H54 (cell line): ENCODE data around the gene THBS2.
"Not testable (repeated sequence)": the region's sequence is repeated elsewhere in the genome, so short reads cannot be mapped to it uniquely, and the experiment has no call there.

Experiments
- DNase-seq: peaks from one replicate; pipeline ENCODE4 v3.0.0; 2011; ENCODE audit warnings: low spot score, mixed read lengths; ENCODE audit not compliant: insufficient read length
- FAIRE-seq: peaks from 3 replicates; lab custom pipeline; 2011; peaks lifted over from hg19 to GRCh38; lab: Jason Lieb, UNC
- POLR2A ChIP-seq: IDR thresholded peaks from 2 replicates; pipeline ENCODE4 v1.6.1; 2011; ENCODE audit warnings: low read depth, mild to moderate bottlenecking, low read length

THBS2 gene

DNA sequence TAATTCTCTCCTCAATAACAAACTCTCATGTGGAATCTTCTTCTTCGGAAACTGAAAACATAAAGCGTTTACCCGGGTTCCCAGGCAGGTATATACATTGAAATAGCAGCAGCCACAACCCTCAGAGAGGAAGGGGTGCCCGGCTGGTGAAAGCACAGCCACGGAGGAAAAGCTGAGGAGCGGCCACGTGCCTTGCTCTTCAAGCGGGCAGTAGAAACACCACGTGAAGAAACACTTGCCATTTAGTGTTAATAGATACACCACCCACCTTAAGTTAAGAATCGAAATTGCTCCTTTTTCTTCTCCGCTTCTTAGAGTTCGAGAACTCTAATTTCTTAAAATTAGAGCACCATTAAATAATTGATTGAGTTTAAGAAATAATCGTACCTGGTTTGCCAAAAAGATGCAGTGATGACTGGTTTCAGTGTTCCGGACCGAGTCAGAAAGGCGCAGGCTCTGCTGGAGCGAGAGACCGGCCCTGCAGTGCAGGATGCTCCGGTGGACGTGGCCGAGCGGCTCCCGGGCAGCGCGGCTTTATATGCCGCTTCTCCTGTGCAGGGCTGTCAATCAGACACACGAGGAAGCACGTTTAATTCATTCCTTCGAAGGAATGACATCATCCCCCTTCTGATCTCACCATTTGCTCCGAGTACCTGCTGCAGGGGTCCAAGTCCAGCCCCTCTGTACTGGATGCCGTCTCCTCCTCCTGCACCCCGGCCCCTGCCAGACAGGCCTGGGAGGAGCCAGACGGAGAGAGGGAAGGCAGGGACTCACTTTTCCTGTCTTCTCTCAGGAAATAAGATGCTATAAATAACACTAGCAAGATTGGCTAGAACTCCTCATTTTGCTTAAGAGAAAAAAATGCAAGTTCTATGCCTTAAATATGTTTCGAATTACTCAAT, at the start of gene THBS2:
THBS2 (minus strand) TSS at position 510 of the 902 bp plus-strand sequence. CDS start 3,062 bp downstream, outside the sequence.
- DNase-seq (no peak), FAIRE-seq (no peak)
- peak; percentile 56; the same call in 1 of the 2 replicates for TF ChIP-seq POLR2A

GRCh38 chr6:169302716-169303115, 49.1 kb upstream of the THBS2 start:
- DNase-seq (no peak), FAIRE-seq (no peak)
- TF ChIP-seq POLR2A = no peak

DNA sequence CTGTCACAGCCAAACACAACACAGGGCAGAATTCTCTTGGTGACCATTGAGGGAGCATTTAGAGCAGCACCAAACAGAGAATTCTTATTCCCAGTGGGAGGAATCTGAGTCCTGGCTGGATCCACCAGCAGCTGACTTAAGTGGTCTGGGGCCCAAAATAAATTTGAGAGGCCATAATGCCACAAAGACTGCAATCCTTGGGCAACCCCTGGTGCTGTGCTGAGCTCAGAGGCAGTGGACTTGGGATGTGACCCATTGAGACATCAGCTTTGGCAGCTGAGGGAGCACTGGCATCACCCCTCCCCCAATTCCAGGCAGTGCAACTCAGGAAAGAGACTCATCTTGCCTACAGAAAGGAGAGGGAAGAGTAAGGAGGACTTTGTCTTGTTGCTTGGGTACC, 48.6 kb upstream of the THBS2 start:
- TF ChIP-seq POLR2A = no peak
- DNase-seq (no peak), FAIRE-seq (no peak)

DNA sequence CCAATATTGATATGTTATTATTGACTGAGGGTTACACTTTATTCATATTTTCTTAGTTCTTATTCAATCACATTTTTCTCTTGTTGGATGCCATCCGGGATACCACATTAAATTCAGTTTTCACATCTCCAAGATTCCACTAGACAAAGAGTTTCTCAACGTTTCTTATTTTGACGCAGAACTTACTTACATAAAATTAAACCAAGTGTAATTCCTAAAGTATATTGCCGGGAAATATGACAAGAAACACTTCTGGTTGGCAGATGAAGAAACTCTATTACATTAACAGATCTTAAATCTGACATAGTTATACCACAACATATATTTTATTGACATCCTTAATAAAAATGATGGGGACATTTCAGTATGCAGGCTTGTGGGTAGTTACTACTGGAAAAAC, 47.3 kb upstream of the THBS2 start:
- FAIRE-seq (no peak), DNase-seq (no peak)
- TF ChIP-seq POLR2A = no peak

DNA sequence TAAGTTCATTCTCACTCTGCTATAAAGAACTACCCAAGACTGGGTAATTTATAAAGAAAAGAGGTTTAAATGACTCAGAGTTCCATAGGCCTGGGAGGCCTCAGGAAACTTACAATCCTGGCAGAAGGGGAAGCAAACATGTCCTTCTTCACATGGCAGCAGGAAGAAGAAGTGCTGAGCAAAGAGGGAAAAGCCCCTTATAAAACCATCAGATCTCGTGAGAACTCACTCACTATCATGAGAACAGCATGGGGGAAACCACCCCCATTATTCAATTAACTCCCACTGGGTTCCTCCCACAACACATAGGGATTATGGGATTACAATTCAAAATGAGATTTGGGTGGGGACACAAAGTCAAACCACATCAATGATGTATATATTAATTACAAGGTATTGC, 45.0 kb upstream of the THBS2 start:
- DNase-seq, FAIRE-seq: not testable (repeated sequence)

DNA sequence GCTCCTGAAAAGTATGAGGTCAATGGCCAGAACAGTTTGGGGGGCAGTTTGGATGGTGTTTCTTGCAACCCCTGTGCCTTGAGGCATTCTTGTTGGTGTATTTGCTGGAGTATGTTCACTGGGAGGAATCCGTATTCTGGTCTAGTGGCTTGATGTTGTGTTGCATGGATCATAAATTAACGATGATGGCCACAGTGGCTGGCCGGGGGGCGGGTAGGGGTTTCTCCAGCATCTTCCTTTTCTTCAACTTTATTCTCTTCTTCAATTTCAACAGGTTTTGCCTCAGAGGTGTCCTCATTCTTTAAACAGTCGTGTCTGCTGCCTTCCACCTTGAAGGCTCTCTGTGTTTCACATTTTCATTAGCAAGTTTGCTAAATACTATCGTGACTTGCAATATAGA, 43.0 kb upstream of the THBS2 start:
- no peak for DNase-seq
- TF ChIP-seq POLR2A = no peak
- FAIRE-seq = no peak

DNA sequence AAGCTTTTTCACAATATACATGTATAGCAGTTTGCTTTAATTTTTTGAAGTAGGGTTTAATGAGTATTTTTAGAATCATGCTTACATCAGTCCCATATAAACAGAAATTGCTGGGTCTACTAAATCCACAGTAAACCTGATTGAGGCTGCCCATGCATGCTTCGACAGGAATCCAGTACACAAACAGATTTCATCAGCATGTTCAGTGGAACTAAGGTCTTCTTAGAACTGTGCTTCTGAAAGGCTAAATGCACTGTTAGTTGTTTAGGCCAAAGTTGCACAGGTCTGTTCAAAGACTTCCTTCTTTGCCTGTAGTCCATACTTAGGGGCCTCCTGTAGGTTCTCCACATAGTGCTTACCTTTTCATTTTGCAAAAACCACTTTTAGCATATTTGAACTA, 42.5 kb upstream of the THBS2 start:
- TF ChIP-seq POLR2A = no peak
- DNase-seq = no peak
- FAIRE-seq = no peak

GRCh38 chr6:169293196-169293595, 39.5 kb upstream of the THBS2 start:
- FAIRE-seq (no peak), DNase-seq (no peak)
- TF ChIP-seq POLR2A = no peak

DNA sequence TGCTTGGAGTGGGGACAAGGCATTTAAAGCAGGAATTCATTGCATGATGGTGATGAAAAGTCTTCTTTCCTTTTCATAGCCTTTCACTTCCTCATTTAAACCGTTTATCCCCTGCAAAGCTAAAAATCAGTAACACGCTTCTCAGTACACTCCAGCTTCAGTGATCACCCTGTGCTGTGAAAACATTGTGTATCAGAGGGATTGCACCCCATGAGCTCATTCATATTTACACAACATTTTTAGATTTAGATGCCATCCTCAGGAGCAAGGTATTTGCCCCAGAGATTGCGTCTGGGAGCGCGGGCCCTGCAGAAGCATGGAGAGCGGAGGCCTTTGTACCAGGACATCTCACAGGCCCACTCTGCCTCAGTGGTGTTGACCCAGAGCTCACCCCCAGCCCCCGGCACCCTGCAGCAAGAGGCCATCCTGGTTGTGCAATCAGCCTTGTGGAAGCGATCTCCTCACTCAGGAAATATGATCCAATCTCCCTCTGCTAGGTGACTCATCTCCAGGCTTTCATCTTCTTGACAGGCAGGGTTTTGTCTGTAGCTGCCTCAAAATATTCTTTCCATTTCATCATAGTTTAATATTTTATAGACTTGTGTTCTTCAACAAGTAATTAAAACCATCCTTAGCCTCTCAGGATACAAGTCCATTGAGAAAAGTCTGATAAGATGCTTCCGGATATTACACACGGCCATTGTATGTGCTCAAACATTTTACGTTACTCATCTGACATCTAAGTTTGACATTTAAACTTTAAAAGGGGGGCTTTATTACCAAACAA, 38.9 kb upstream of the THBS2 start:
- peak; percentile 22 for DNase-seq
- no peak for TF ChIP-seq POLR2A
- no peak for FAIRE-seq

GRCh38 chr6:169291646-169292337, 38.1 kb upstream of the THBS2 start:
- TF ChIP-seq POLR2A = no peak
- FAIRE-seq (no peak), DNase-seq (no peak)

DNA sequence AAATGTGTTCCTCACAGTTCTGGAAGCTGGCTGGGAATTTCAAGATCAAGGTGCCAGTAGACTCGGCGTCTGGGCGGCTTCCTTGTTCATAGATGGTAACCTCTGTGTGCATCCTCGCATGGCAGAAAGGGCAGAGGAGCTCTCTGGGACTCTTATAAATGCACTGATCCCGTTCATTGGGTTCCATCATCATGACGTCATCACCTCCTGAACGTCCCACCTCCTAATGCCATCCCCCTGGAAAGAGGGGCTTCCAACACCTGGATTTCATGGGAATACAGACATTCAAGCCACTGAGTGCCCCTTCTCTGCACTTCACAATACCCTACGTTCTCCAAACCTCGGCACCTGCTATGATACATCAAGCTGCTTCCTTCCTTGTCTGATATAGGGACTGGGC, 37.5 kb upstream of the THBS2 start:
- TF ChIP-seq POLR2A = no peak
- no peak for FAIRE-seq
- no peak for DNase-seq

DNA sequence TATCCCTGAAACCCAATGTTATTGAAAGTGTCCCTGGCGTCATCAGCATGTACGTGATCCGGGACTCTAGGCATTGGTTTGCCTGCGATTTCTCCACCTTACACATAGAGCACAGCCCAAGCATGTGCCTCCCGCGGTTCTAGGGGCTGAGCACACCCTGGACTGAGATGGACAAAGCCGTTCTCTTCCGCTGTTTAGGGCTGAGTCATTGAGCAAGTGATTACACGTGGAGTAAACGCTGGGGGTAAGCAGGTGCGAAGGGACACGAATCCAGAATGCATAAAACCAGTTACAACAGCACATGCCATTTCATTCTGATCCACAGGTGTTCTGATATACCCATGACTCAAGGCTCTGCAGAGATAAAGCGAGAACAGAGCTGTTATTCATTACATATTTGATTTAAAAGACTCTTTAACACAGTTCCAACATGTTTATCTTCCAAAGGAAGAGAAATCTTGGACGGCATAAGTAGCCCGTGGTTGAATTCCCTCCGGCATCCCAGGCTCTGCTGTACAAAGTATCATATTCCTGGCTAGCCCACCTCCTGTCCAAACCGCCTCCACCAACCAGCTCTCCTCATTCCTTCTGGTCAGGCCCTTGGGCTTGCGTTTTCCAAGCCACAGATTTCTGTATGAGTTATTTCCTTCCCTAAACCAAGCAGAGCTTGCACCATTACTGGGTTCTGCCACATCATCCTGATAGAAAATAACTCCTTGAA, 36.1 kb upstream of the THBS2 start:
- FAIRE-seq (no peak), DNase-seq (no peak)
- TF ChIP-seq POLR2A = no peak

DNA sequence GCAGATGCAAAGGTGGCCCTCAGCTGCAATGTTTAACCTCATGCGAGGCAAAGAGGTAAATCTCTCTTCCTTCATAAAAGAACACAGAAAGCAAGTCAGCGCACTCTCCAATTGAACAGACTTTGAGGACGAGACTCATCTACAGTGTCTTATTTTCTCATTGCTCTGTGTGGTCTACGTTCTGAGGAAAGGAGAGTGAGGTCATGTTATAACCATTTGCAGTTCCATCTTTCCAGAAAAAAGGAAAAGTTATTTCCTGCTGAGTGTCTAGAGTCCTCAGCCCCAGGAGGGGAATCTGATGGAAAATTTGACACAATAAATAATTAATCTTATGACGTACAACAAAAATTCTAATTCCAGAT, 35.6 kb upstream of the THBS2 start:
- DNase-seq = no peak
- FAIRE-seq = no peak
- TF ChIP-seq POLR2A = no peak
